Measurements from ENCODE around the gene ZNF543. TPM values are rescaled to one million over a fixed set of nuclear protein-coding genes. Genes with fewer than 3 reads are reported as not detected.
A peak's percentile ranks its signal among the peaks of the same experiment; 100 is the strongest.

ZNF543 gene
- total RNA-seq, 1 donor from 2014 or later = 5.3 TPM

DNA sequence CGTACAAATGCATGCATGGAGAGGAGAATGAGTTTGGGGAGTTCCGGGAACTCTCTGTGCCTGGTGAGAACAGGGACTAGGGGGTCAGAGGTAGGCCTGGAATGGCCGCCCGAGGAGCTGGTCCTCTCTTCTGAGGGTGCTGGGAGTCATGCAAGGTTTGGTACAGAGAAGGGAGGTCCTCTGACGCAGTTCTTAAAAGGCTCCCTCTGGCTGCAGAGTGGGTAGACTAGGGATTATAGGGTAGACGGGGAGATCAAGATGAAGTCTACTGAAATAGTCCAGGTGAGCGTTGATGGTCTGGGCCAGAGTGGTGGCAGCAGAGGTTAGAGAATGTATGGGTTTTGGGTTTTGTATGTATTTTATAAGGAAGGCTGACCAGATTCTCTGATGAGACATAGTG, 31.6 kb downstream of the ZNF543 start:
- Mint-ChIP-seq H3K9me3 (ENCODE audit: low read depth) (peaks cover 20% of the 10 kb centered on the region), H3K27me3 (ENCODE audit: low read depth) (no peaks in the 10 kb centered on the region), H3K27ac (ENCODE audit: unreplicated experiment) (peak overlapping the region; percentile 96), H3K4me3 (ENCODE audit: unreplicated experiment) (peak overlapping the region; percentile 93), H3K4me1 (ENCODE audit: low read depth) (peaks cover 37% of the 10 kb centered on the region), H3K36me3 (ENCODE audit: low read depth) (peaks cover 46% of the 10 kb centered on the region)
- TF ChIP-seq, protein P1, sequence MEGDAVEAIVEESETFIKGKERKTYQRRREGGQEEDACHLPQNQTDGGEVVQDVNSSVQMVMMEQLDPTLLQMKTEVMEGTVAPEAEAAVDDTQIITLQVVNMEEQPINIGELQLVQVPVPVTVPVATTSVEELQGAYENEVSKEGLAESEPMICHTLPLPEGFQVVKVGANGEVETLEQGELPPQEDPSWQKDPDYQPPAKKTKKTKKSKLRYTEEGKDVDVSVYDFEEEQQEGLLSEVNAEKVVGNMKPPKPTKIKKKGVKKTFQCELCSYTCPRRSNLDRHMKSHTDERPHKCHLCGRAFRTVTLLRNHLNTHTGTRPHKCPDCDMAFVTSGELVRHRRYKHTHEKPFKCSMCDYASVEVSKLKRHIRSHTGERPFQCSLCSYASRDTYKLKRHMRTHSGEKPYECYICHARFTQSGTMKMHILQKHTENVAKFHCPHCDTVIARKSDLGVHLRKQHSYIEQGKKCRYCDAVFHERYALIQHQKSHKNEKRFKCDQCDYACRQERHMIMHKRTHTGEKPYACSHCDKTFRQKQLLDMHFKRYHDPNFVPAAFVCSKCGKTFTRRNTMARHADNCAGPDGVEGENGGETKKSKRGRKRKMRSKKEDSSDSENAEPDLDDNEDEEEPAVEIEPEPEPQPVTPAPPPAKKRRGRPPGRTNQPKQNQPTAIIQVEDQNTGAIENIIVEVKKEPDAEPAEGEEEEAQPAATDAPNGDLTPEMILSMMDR (IDR thresholded peaks at IDR 0.05) = no peak
- no peak for DNase-seq (ENCODE audit: low spot score)

DNA sequence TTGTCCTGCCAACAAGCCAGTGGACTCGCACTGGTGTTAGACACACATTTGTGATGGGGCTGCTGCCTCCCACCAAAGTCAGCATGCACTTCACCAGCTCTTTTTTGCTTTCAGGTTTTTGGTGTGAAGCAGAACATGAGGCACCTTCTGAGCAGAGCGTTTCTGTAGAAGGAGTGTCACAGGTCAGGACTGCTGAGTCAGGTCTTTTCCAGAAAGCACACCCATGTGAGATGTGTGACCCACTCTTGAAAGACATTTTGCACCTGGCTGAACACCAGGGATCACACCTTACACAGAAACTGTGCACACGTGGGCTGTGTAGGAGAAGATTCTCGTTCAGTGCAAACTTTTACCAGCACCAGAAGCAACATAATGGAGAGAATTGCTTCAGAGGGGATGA, 35.6 kb downstream of the ZNF543 start:
- H3K4me1 Mint-ChIP-seq (ENCODE audit: low read depth) = peaks cover 27% of the 10 kb centered on the region
- H3K9me3 Mint-ChIP-seq (ENCODE audit: low read depth) = peaks cover 25% of the 10 kb centered on the region
- H3K27ac Mint-ChIP-seq (ENCODE audit: unreplicated experiment) = no peak overlapping the region
- H3K4me3 Mint-ChIP-seq (ENCODE audit: unreplicated experiment) = no peak overlapping the region
- TF ChIP-seq, protein P1 (IDR thresholded peaks at IDR 0.05) = no peak
- peaks cover 57% of the 10 kb centered on the region for H3K36me3 Mint-ChIP-seq (ENCODE audit: low read depth)
- no peak for DNase-seq (ENCODE audit: low spot score)
- no peaks in the 10 kb centered on the region for H3K27me3 Mint-ChIP-seq (ENCODE audit: low read depth)

DNA sequence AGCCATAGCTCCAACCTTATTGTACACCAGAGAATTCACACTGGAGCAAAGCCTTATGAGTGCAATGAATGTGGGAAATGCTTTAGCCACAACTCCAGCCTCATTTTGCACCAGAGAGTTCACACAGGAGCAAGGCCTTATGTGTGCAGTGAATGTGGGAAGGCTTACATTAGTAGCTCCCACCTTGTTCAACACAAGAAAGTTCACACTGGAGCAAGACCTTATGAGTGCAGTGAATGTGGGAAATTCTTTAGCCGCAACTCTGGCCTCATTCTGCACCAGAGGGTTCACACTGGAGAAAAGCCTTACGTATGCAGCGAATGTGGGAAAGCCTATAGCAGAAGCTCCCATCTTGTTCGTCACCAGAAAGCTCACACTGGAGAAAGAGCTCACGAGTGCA, 37.1 kb downstream of the ZNF543 start:
- peaks cover 53% of the 10 kb centered on the region for H3K36me3 Mint-ChIP-seq (ENCODE audit: low read depth)
- peaks cover 14% of the 10 kb centered on the region for H3K4me1 Mint-ChIP-seq (ENCODE audit: low read depth)
- TF ChIP-seq, protein P1 (IDR thresholded peaks at IDR 0.05) = no peak
- DNase-seq (ENCODE audit: low spot score) = no peak
- no peak overlapping the region for H3K27ac Mint-ChIP-seq (ENCODE audit: unreplicated experiment)
- H3K9me3 Mint-ChIP-seq (ENCODE audit: low read depth) = peaks cover 23% of the 10 kb centered on the region
- no peaks in the 10 kb centered on the region for H3K27me3 Mint-ChIP-seq (ENCODE audit: low read depth)
- H3K4me3 Mint-ChIP-seq (ENCODE audit: unreplicated experiment) = no peak overlapping the region

DNA sequence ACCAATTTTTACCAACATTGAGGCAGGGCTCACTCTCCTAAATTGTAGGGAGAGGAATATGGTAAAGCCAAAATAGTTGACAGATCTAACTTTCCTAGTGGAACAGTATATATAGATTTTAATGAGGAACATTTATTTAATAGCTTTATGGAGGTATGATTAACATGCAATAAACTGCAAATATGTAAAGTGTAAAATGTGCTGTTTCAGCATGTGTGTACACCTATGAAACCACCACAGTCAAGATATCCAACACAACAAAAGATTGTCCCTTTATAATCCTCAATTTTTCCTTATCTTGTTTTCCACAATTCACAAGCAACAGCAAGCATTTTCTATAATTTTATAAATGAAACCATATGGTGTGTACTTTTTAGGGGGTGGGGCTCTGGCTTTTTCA, 39.0 kb downstream of the ZNF543 start:
- TF ChIP-seq, protein P1 (IDR thresholded peaks at IDR 0.05) = no peak
- DNase-seq (ENCODE audit: low spot score) = no peak
- peaks cover 19% of the 10 kb centered on the region for H3K4me1 Mint-ChIP-seq (ENCODE audit: low read depth)
- H3K27me3 Mint-ChIP-seq (ENCODE audit: low read depth) = no peaks in the 10 kb centered on the region
- H3K4me3 Mint-ChIP-seq (ENCODE audit: unreplicated experiment) = no peak overlapping the region
- H3K27ac Mint-ChIP-seq (ENCODE audit: unreplicated experiment) = no peak overlapping the region
- peaks cover 20% of the 10 kb centered on the region for H3K9me3 Mint-ChIP-seq (ENCODE audit: low read depth)
- peaks cover 41% of the 10 kb centered on the region for H3K36me3 Mint-ChIP-seq (ENCODE audit: low read depth)

DNA sequence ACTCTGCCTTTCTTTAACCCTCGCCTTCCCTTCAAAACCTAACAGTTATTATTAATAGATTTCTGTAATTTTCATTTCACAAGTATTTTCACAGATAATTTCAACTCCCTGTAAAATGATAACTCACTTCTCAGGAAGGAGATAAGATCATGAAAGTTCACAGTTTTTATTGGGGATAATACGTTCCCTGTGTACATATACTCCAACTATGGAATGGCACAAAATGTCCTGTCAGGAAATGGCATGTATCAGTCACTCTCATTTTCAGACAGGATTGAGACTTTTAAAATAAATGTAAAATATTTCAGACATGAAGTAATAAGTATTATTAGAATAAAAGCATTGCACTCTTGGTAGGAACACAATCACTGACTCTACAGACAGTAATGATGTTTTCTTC, 42.1 kb downstream of the ZNF543 start:
- Mint-ChIP-seq H3K4me3 (ENCODE audit: unreplicated experiment) (peak overlapping the region; percentile 98), H3K27me3 (ENCODE audit: low read depth) (no peaks in the 10 kb centered on the region), H3K9me3 (ENCODE audit: low read depth) (peaks cover 7% of the 10 kb centered on the region), H3K36me3 (ENCODE audit: low read depth) (peaks cover 12% of the 10 kb centered on the region), H3K27ac (ENCODE audit: unreplicated experiment) (peak overlapping the region; percentile 99), H3K4me1 (ENCODE audit: low read depth) (peaks cover 19% of the 10 kb centered on the region)
- TF ChIP-seq, protein P1 (IDR thresholded peaks at IDR 0.05) = no peak
- no peak for DNase-seq (ENCODE audit: low spot score)
